GM19099 (cell line): ENCODE measurements around the gene IFNAR2.

Experiments used
- POLR2A ChIP-seq: IDR thresholded peaks from 3 replicates; pipeline ENCODE4 v1.6.1; 2011; ENCODE audit warnings: low read depth; ENCODE audit not compliant: insufficient read length; ENCODE audit errors: extremely low read depth

The IFNAR2 gene

GRCh38 chr21:33208534-33208933 is 21.2 kb upstream of the IFNAR2 start:
- TF ChIP-seq POLR2A: no peak

- TF ChIP-seq POLR2A: no peak
These were observed 18.4 kb upstream of the IFNAR2 start for GRCh38 chr21:33211305-33211704.

GRCh38 chr21:33211732-33212131 is 18.0 kb upstream of the IFNAR2 start:
- TF ChIP-seq POLR2A: no peak

GRCh38 chr21:33212159-33212851 is 17.4 kb upstream of the IFNAR2 start:
- no peak for TF ChIP-seq POLR2A

- no peak for TF ChIP-seq POLR2A
These were observed 15.7 kb upstream of the IFNAR2 start for GRCh38 chr21:33214056-33214455.

- no peak for TF ChIP-seq POLR2A
These were observed 12.6 kb upstream of the IFNAR2 start for GRCh38 chr21:33217138-33217520.

- no peak for TF ChIP-seq POLR2A
These were observed 10.4 kb upstream of the IFNAR2 start for GRCh38 chr21:33219300-33219699.

- no peak for TF ChIP-seq POLR2A
These were observed 9.8 kb upstream of the IFNAR2 start for GRCh38 chr21:33219954-33220353.

- no peak for TF ChIP-seq POLR2A
These were observed 1.3 kb upstream of the IFNAR2 start for GRCh38 chr21:33228455-33228854.

- TF ChIP-seq POLR2A: no peak
These were observed 497 bp upstream of the IFNAR2 start for GRCh38 chr21:33229099-33229783.

- TF ChIP-seq POLR2A: no peak
These were observed 997 bp downstream of the IFNAR2 start for GRCh38 chr21:33230545-33231324.

GRCh38 chr21:33231526-33231925 is 1.8 kb downstream of the IFNAR2 start:
- no peak for TF ChIP-seq POLR2A

- no peak for TF ChIP-seq POLR2A
These were observed 2.7 kb downstream of the IFNAR2 start for GRCh38 chr21:33232291-33233034.

GRCh38 chr21:33234635-33235520 is 5.1 kb downstream of the IFNAR2 start:
- TF ChIP-seq POLR2A: peak; percentile 20
